Ovary (tissue), 9 donors: Measurements from ENCODE around the gene NOTCH2NLA. TPM values are rescaled to one million over a fixed set of nuclear protein-coding genes. Genes with fewer than 3 reads are reported as not detected.
A peak's percentile ranks its signal among the peaks of the same experiment; 100 is the strongest.
"Not testable (repeated sequence)": the region's sequence is repeated elsewhere in the genome, so short reads cannot be mapped to it uniquely, and the experiment has no call there.

Experiments
- DNase-seq, 5 donors: peaks; one replicate each; pipeline ENCODE4 v3.0.0-alpha.2; 2019 to 2020
- H3K27ac ChIP-seq, 2 donors: fragments of 200-600 bp; one replicate each; pipeline versions ENCODE4 v1.5.1 to v1.8.0; 2019 to 2022
- H3K27me3 ChIP-seq: fragments of 200-600 bp; one replicate; pipeline ENCODE4 v1.8.0; 2022
- H3K36me3 ChIP-seq: fragments of 200-600 bp; sonication (generic); one replicate; pipeline ENCODE4 v1.5.1; 2019
- H3K4me1 ChIP-seq: one replicate; pipeline ENCODE4 v1.8.1; 2013; ENCODE audit warnings: mild to moderate bottlenecking, moderate library complexity; ENCODE audit not compliant: insufficient read depth
- H3K4me3 ChIP-seq: fragments of 200-600 bp; sonication (generic); one replicate; pipeline ENCODE4 v1.5.1; 2017
- H3K9me3 ChIP-seq, 2 donors: fragments of 200-600 bp in 1 of 2; sonication (generic) in 1 of 2; one replicate each; pipeline versions ENCODE4 v1.5.1 to v1.8.1; 2013 to 2019; ENCODE audit warnings: mild to moderate bottlenecking in 1 of 2, moderate library complexity in 1 of 2
- WGBS, 3 donors: extraction: QIAGEN DNeasy Blood & Tissue Kit in 1 of 3; methylation state at CpG; one replicate each; pipeline versions ENCODE4 v1.1.5 to v1.1.7; 2013 to 2017; 5-methylcytosine and 5-hydroxymethylcytosine counted together
- intact Hi-C, 4 donors: fragments of 100-400 bp; cut with DNase I; formaldehyde crosslinking; loops; one replicate each; pipeline versions ENCODE4 v1.11.0 to v1.15.1; 2022 to 2023
- polyA plus RNA-seq, 2 donors: library from polyadenylated mRNA; stranded (reverse); fragments of 200-250 nt in 1 of 2; fragments of 350-450 nt in 1 of 2; fragmentation: Illumina TruSeq in 1 of 2; extraction: RNeasy Lipid Tissue Mini Kit (QIAGEN cat#74804) in 1 of 2; gene quantifications; one replicate each; pipeline ENCODE4 v1.2.3, GENCODE V29; 2013 to 2014
- total RNA-seq, 7 donors: library from RNA; depleted of rRNA in 2 of 7; stranded (reverse); fragments of >200 nt in 2 of 7; fragmentation: NEBNext Ultra II Directional in 3 of 7; extraction: Animal tissue kit (Norgen Biotek cat#: 25700) in 3 of 7; gene quantifications; one replicate each; pipeline versions ENCODE4 v1.1.0 to v1.2.4, GENCODE V29; 2016 to 2023
- donor health status: DM: no; HTN: no; CAD: no; lungs with moderate emphysema.
- donor health status: DM: no; HTN: no; CAD: no.
- donor health status: Bipolar disorder and iron deficiency.
- donor health status: DM: yes; HTN: yes; CAD: no.
- donor health status: DM: no; HTN: no; CAD: no.
- donor health status: DM: yes; HTN: yes; CAD: no.

NOTCH2NLA gene
- total and polyA plus RNA-seq, 9 donors = 12.0 to 63.2 (median 41.1) TPM

- H3K4me1 ChIP-seq, H3K9me3 ChIP-seq, DNase-seq, intact Hi-C loops, H3K4me3 ChIP-seq, H3K27me3 ChIP-seq, H3K27ac ChIP-seq, H3K36me3 ChIP-seq: not testable (repeated sequence)
- no CpG with 5 or more reads among the region's 1 CpG for WGBS, 3 donors
These were observed 29.3 kb upstream of the NOTCH2NLA start for GRCh38 chr1:146257992-146258552.

DNA sequence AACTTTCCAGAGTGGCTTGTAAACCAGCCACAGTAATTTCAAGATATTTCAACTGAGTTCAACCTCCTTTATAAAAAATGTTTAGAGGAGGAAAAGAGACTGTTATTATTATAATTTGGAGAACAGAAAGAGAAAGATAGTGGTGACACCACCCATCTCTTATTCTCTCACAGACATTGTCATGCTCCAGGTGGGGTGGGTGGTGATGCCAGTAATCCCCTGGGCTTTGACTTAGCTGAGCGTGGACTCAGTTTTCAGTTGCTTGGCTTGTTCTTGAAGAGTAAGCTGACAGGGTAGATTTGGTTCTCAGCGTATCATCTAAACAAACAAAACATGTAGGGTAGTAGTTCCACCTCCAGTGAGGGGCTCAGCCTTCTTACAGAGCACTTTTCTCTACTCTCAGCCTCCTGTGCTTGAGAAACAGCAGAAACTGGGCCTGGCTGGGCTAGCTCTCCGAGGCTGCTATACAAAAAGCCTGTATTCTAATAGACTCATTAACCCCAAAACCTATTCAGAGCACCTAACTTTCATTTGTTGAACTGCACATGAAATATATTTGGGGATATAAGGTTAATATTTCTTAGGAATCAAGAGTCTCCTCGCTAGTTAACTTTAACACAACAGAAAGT, 25.9 kb upstream of the NOTCH2NLA start:
- H3K36me3 ChIP-seq, intact Hi-C loops, H3K9me3 ChIP-seq, H3K4me1 ChIP-seq, H3K4me3 ChIP-seq, H3K27me3 ChIP-seq, H3K27ac ChIP-seq: not testable (repeated sequence)
- peak in 1 of 5 donors; percentile 0 for DNase-seq
- WGBS, 3 donors = 59 to 82% (median 60%) methylated on average over 1 of the region's 4 CpGs

DNA sequence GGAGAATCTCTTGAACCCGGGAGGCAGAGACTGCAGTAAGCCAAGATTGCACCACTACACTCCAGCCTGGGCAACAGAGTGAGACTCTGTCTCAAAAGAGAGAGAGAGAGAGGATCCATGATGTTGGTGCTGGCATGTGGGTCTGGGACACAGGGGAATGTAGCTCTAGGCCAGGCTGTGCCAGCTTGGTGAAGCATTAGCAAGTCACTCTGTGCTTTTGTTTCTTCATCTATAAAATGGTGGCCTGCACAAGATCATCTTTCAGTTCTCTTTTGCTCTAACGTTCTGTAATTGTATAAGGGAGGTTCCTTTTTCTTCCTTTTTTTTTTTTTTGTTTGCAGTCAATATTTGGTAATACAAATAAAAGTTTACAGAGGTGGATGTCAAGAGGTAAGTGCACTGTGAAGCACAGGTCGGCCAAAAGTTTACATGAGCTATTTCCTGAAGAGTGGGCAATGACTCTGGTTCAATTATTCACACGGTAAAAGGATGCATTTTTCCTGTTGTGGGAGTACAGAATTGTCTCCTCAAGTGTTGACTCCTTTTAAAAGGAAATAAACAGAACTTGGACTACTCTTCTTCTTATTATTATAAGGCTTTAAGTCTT, 24.5 kb upstream of the NOTCH2NLA start:
- no CpG with 5 or more reads among the region's 4 CpGs for WGBS, 3 donors
- intact Hi-C loops, H3K27ac ChIP-seq, H3K27me3 ChIP-seq, H3K4me1 ChIP-seq, H3K4me3 ChIP-seq, H3K36me3 ChIP-seq, DNase-seq, H3K9me3 ChIP-seq: not testable (repeated sequence)

- H3K27me3 ChIP-seq, H3K27ac ChIP-seq, intact Hi-C loops, H3K36me3 ChIP-seq, H3K4me1 ChIP-seq, DNase-seq, H3K4me3 ChIP-seq, H3K9me3 ChIP-seq: not testable (repeated sequence)
- WGBS, 3 donors = no CpG with 5 or more reads among the region's 1 CpG
These were observed 22.7 kb upstream of the NOTCH2NLA start for GRCh38 chr1:146251523-146251922.

- intact Hi-C loops, H3K27ac ChIP-seq, H3K9me3 ChIP-seq, H3K4me1 ChIP-seq, DNase-seq, H3K27me3 ChIP-seq, H3K4me3 ChIP-seq, H3K36me3 ChIP-seq: not testable (repeated sequence)
- 64% methylated on average over 1 of the region's 4 CpGs; no CpG with 5 or more reads in 2 of the 3 donors for WGBS, 3 donors
These were observed 19.8 kb upstream of the NOTCH2NLA start for GRCh38 chr1:146248643-146249042.

GRCh38 chr1:146236626-146237025, 7.8 kb upstream of the NOTCH2NLA start:
- H3K9me3 ChIP-seq, intact Hi-C loops: not testable (repeated sequence)
- no CpG with 5 or more reads among the region's 2 CpGs for WGBS, 3 donors

GRCh38 chr1:146236026-146236601, 7.3 kb upstream of the NOTCH2NLA start:
- H3K9me3 ChIP-seq, intact Hi-C loops, DNase-seq, H3K27me3 ChIP-seq, H3K36me3 ChIP-seq, H3K27ac ChIP-seq, H3K4me3 ChIP-seq, H3K4me1 ChIP-seq: not testable (repeated sequence)
- WGBS, 3 donors = no CpG with 5 or more reads among the region's 5 CpGs

More at GRCh38 chr1:146236626-146237025, 7.8 kb upstream of the NOTCH2NLA start:
- not testable (repeated sequence) for H3K4me1 ChIP-seq, H3K27me3 ChIP-seq, H3K36me3 ChIP-seq, DNase-seq, H3K27ac ChIP-seq, H3K4me3 ChIP-seq

GRCh38 chr1:146228144-146228682, 608 bp downstream of the NOTCH2NLA start:
- H3K4me3 ChIP-seq = peak overlapping the region; percentile 48
- peak; percentile 3 to 48 (median 37) for DNase-seq
- H3K4me1 ChIP-seq, H3K27me3 ChIP-seq, H3K36me3 ChIP-seq, H3K9me3 ChIP-seq, intact Hi-C loops: not testable (repeated sequence)
- 0 to 2% (median 1%) methylated on average over 10 to 16 of the region's 53 CpGs for WGBS, 3 donors
- H3K27ac ChIP-seq = peak overlapping the region in 1 of 2 donors; percentile 80

DNA sequence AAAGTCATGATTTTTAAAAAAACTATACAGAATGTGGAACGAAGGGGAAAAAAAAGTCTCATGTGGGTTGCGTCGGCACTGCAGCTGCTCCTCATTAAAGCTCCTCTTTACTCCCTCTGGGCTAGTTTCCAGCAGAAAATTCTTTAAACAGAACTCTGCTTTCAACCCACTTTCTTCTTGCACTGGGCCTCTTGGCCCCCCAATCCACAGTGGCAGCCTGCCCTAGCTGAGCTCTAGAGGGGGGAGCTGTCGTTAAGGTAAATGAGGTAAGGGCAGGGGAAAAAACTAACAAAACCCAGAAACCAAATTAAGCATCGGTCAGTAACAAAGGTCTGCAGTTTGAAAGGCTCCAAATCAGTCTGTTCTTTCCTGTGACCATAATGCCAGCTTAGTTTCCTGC, 54.3 kb downstream of the NOTCH2NLA start:
- peak; percentile 70 to 88 (median 70) for DNase-seq
- H3K36me3 ChIP-seq, H3K4me3 ChIP-seq, H3K27me3 ChIP-seq, H3K9me3 ChIP-seq, intact Hi-C loops, H3K4me1 ChIP-seq: not testable (repeated sequence)
- 0% methylated on average over 1 to 3 of the region's 5 CpGs for WGBS, 3 donors
- H3K27ac ChIP-seq = peak overlapping the region in 1 of 2 donors; percentile 15

- H3K27ac ChIP-seq, intact Hi-C loops, H3K4me1 ChIP-seq, DNase-seq, H3K36me3 ChIP-seq, H3K4me3 ChIP-seq, H3K9me3 ChIP-seq, H3K27me3 ChIP-seq: not testable (repeated sequence)
- no CpG with 5 or more reads among the region's 1 CpG for WGBS, 3 donors
These were observed 61.1 kb downstream of the NOTCH2NLA start for GRCh38 chr1:146167740-146168139.

DNA sequence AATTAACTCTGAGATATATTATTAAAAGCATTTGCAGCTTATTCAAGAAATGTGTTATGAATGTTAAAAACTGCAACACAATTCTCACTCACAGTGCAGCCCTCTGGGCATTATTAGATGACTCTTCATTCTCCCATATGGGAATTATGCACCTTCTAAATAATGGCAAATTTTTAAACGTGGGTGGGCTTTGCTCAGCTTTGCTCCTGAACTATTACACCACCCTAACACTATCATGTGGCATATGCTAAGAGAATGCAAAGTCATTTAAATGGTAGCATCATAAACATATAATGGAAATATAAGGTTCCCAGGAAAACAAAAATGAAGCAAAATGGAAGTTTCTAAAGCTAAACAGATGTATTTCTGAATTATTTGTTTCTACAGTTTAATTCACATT, 61.5 kb downstream of the NOTCH2NLA start:
- H3K27me3 ChIP-seq, DNase-seq, H3K9me3 ChIP-seq, H3K4me1 ChIP-seq, intact Hi-C loops, H3K4me3 ChIP-seq, H3K36me3 ChIP-seq, H3K27ac ChIP-seq: not testable (repeated sequence)
- no CpG with 5 or more reads among the region's 1 CpG for WGBS, 3 donors

DNA sequence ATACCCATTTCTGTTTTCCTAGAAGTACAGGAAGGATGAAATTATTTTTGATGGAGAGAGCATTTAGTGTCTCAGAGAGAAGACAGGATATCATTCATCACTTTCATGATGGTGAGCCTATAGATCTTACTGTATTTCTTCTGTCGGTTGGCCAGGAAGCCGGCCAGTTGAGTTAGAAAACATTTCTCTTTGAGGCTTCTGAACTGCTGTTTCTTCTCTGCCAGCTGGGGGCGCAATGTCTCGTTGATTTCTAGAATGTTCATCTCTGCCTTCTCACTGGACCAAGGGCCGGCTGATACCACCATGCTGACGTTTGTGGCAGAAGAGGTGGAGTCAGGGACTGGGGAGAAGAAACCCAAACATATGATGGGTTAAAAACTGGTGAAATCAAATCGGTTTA, 84.4 kb downstream of the NOTCH2NLA start, which contains the start of gene NBPF10:
Gene NBPF10 (minus strand): TSS at position 340 of the 400 bp plus-strand sequence. CDS start 35 bp downstream, at position 305.
- peak in 1 of 5 donors; percentile 8 for DNase-seq
- H3K27me3 ChIP-seq, H3K36me3 ChIP-seq, intact Hi-C loops, H3K4me3 ChIP-seq, H3K4me1 ChIP-seq, H3K9me3 ChIP-seq, H3K27ac ChIP-seq: not testable (repeated sequence)
- WGBS, 3 donors = 6 to 7% methylated on average over 3 to 4 of the region's 7 CpGs; no CpG with 5 or more reads in 1 of the 3 donors
